SK-N-MC (cell line): ENCODE results near the gene LGALS7B.
"Not testable (repeated sequence)": the region's sequence is repeated elsewhere in the genome, so short reads cannot be mapped to it uniquely, and the experiment has no call there.

Experiments
- FOXP2 ChIP-seq: optimal IDR thresholded peaks from 2 replicates; pipeline ENCODE3; 2011; ENCODE audit warnings: mild to moderate bottlenecking, moderate library complexity; ENCODE audit not compliant: insufficient read depth; ENCODE audit errors: extremely low read length, control extremely low read depth
- POLR2AphosphoS5 ChIP-seq: IDR thresholded peaks from 2 replicates; pipeline ENCODE4 v1.6.1; 2012; ENCODE audit warnings: mild to moderate bottlenecking, low read depth, low read length, borderline replicate concordance

GRCh38 chr19:38754196-38754595 is 34.8 kb upstream of the LGALS7B start:
- TF ChIP-seq POLR2AphosphoS5, FOXP2: not testable (repeated sequence)
